HCT116 (cell line): Measurements from ENCODE around the gene MYO3B. TPM values are rescaled to one million over a fixed set of nuclear protein-coding genes. Genes with fewer than 3 reads are reported as not detected.

ENCODE experiments used
- ATAC-seq: fragments of 200-7000 bp; cut with Tn5 transposase; 2 replicates; pipeline ENCODE4 v1.9.1; 2020; ENCODE audit warnings: mild to moderate bottlenecking, moderate library complexity
- BruUV-seq: library from RNA; stranded (reverse); fragments of 400-500 nt; replicated peaks from 2 replicates; lab custom pipeline; 2021; lab: Mats Ljungman, UMichigan
- CTCF ChIA-PET: fragments of 300-600 bp; sonication (Branson Sonifier 250); formaldehyde crosslinking; loops from one replicate; lab custom pipeline; 2021; ENCODE audit warnings: antibody characterized with exemption; lab: Charles Lee
- POLR2A ChIA-PET: fragments of 300-600, 350-600 bp; sonication (Branson Sonifier 250); formaldehyde crosslinking; loops from one replicate; lab custom pipeline; 2021; ENCODE audit warnings: antibody characterized with exemption; lab: Charles Lee
- RAD21 ChIA-PET, 2 experiments: fragments of 300-600 bp; sonication (Branson Sonifier 250); formaldehyde crosslinking; loops; one replicate each; lab custom pipeline; 2023; ENCODE audit warnings: low total read pairs in 2 of 2; ENCODE audit not compliant: uncharacterized antibody in 2 of 2, unreplicated experiment in 2 of 2, low non-redundant PET in 1 of 2; lab: Charles Lee
- DNase-seq: peaks from one replicate; pipeline ENCODE4 v3.0.0-alpha.2; 2010; ENCODE audit warnings: low read depth, low spot score
- H2AFZ ChIP-seq: fragments of 200-600 bp; shearing (Covaris generic), sonication (generic); 2 replicates; pipeline ENCODE4 v1.6.1; 2017; ENCODE audit warnings: low read depth, mixed run types, mixed read lengths, antibody characterized with exemption, low read length; ENCODE audit not compliant: poor library complexity, severe bottlenecking
- H3K27ac ChIP-seq: 2 replicates; pipeline ENCODE4 v1.5.1; 2012; ENCODE audit warnings: low read depth, low read length
- H3K27me3 ChIP-seq: fragments of 200-600 bp; sonication (generic); 2 replicates; pipeline ENCODE4 v1.6.1; 2016; ENCODE audit warnings: mixed run types, low read length, mixed read lengths; ENCODE audit not compliant: insufficient read depth
- H3K36me3 ChIP-seq, 2 experiments: fragments of 200-500 bp in 1 of 2; fragments of 200-600 bp in 1 of 2; sonication (Bioruptor generic) in 1 of 2; sonication (generic) in 1 of 2; 2 replicates each; pipeline versions ENCODE4 v1.5.1 to v1.6.1; 2014 to 2016; ENCODE audit warnings: low read length in 2 of 2, inconsistent platforms in 1 of 2, mixed read lengths in 1 of 2, mixed run types in 1 of 2; ENCODE audit not compliant: insufficient read depth in 2 of 2, control insufficient read depth in 1 of 2
- H3K4me1 ChIP-seq, 2 experiments: fragments of 200-600 bp in 1 of 2; sonication (generic) in 1 of 2; 2 replicates each; pipeline versions ENCODE4 v1.5.1 to v1.6.1; 2012 to 2017; ENCODE audit warnings: low read length in 2 of 2, inconsistent platforms in 1 of 2, mild to moderate bottlenecking in 1 of 2, mixed read lengths in 1 of 2, mixed run types in 1 of 2, moderate library complexity in 1 of 2; ENCODE audit not compliant: insufficient read depth in 2 of 2, control insufficient read depth in 1 of 2
- H3K4me2 ChIP-seq: fragments of 200-600 bp; sonication (generic); 2 replicates; pipeline ENCODE4 v1.6.1; 2017; ENCODE audit warnings: mixed run types, low read length, mixed read lengths
- H3K4me3 ChIP-seq, 2 experiments: fragments of 200-600 bp in 1 of 2; sonication (generic) in 1 of 2; replicated peaks in 1 of 2; 2 replicates each; pipeline ENCODE4 v1.5.1; 2011 to 2016; ENCODE audit warnings: low read length in 2 of 2, control low read depth in 1 of 2, low read depth in 1 of 2, mild to moderate bottlenecking in 1 of 2, mixed read lengths in 1 of 2, mixed run types in 1 of 2
- H3K79me2 ChIP-seq: fragments of 200-600 bp; sonication (generic); 2 replicates; pipeline ENCODE4 v1.6.1; 2017; ENCODE audit warnings: mild to moderate bottlenecking, mixed run types, low read length, moderate library complexity, mixed read lengths; ENCODE audit not compliant: insufficient read depth
- H3K9ac ChIP-seq: fragments of 200-600 bp; sonication (generic); 2 replicates; pipeline ENCODE4 v1.6.1; 2016; ENCODE audit warnings: low read length, mixed read lengths
- H3K9me2 ChIP-seq: fragments of 200-600 bp; sonication (generic), shearing (Covaris generic); 2 replicates; pipeline ENCODE4 v1.6.1; 2017; ENCODE audit warnings: mixed run types, mild to moderate bottlenecking, moderate library complexity; ENCODE audit not compliant: insufficient read depth
- H3K9me3 ChIP-seq, 2 experiments: fragments of 200-500 bp in 1 of 2; fragments of 200-600 bp in 1 of 2; sonication (Bioruptor generic) in 1 of 2; sonication (generic) in 1 of 2; 2 replicates each; pipeline ENCODE4 v1.6.1; 2014 to 2017; ENCODE audit warnings: low read length in 2 of 2, mixed read lengths in 2 of 2, inconsistent platforms in 1 of 2, low read depth in 1 of 2, mild to moderate bottlenecking in 1 of 2, mixed run types in 1 of 2, moderate library complexity in 1 of 2; ENCODE audit not compliant: control insufficient read depth in 1 of 2, insufficient read depth in 1 of 2
- H4K20me1 ChIP-seq: fragments of 200-600 bp; sonication (generic), shearing (Covaris generic); 2 replicates; pipeline ENCODE4 v1.6.1; 2017; ENCODE audit warnings: mixed run types, mild to moderate bottlenecking, moderate library complexity; ENCODE audit not compliant: insufficient read depth
- ATF3 ChIP-seq: IDR thresholded peaks from 2 replicates; pipeline ENCODE4 v1.6.1; 2012
- CEBPB ChIP-seq: IDR thresholded peaks from 2 replicates; pipeline ENCODE4 v1.6.1; 2012; ENCODE audit warnings: low read depth
- CTCF ChIP-seq, 3 experiments: fragments of 200-600 bp in 1 of 3; sonication (generic) in 1 of 3; IDR thresholded peaks in 2 of 3; conservative IDR thresholded peaks in 1 of 3; 2 replicates each; pipeline ENCODE4 v1.5.1; 2012 to 2017; ENCODE audit warnings: low read depth in 2 of 3, low read length in 2 of 3, antibody characterized with exemption in 1 of 3, borderline replicate concordance in 1 of 3, control low read depth in 1 of 3, mild to moderate bottlenecking in 1 of 3, mixed read lengths in 1 of 3, mixed run types in 1 of 3, moderate library complexity in 1 of 3; ENCODE audit not compliant: insufficient read depth in 1 of 3
- ELF1 ChIP-seq: IDR thresholded peaks from 2 replicates; pipeline ENCODE4 v1.6.1; 2012; ENCODE audit warnings: low read depth, borderline replicate concordance
- EZH2phosphoT487 ChIP-seq: fragments of 200-600 bp; IDR thresholded peaks from 2 replicates; pipeline ENCODE4 v1.6.1; 2018; ENCODE audit warnings: antibody characterized with exemption, borderline replicate concordance
- FOSL1 ChIP-seq: IDR thresholded peaks from 2 replicates; pipeline ENCODE4 v1.6.1; 2012; ENCODE audit warnings: low read depth
- JUND ChIP-seq: IDR thresholded peaks from 2 replicates; pipeline ENCODE4 v1.6.1; 2012
- MAX ChIP-seq: IDR thresholded peaks from 2 replicates; pipeline ENCODE4 v1.6.1; 2012
- SP1 ChIP-seq: IDR thresholded peaks from 2 replicates; pipeline ENCODE4 v1.6.1; 2012; ENCODE audit warnings: low read depth
- TCF7L2 ChIP-seq: IDR thresholded peaks from 2 replicates; pipeline ENCODE4 v1.7.0; 2011; ENCODE audit warnings: borderline replicate concordance, inconsistent platforms; ENCODE audit not compliant: insufficient read depth, insufficient read length; ENCODE audit errors: extremely low read depth
- intact Hi-C: fragments of 100-400 bp; cut with micrococcal nuclease; formaldehyde crosslinking; loops from 2 replicates; pipeline ENCODE4 v1.10.0; 2022
- total RNA-seq: library from RNA; stranded (reverse); gene quantifications from one replicate; pipeline ENCODE4 v1.2.1, GENCODE V29; 2021; ENCODE audit not compliant: unreplicated experiment

The MYO3B gene
- total RNA-seq, 1 experiment from 2014 or later = not detected

GRCh38 chr2:170264865-170265264 is 86.9 kb downstream of the MYO3B start:
- intact Hi-C loops = no loop called here
- no peaks in the 10 kb centered on the region for H3K9me3 ChIP-seq
- ChIA-PET RAD21 (no interaction called here), POLR2A (no interaction called here), CTCF (no interaction called here)
- H4K20me1 ChIP-seq = no peaks in the 10 kb centered on the region
- H3K27me3 ChIP-seq = no peaks in the 10 kb centered on the region
- H3K9ac ChIP-seq = no peak overlapping the region
- DNase-seq = no peak
- H3K9me2 ChIP-seq = no peaks in the 10 kb centered on the region
- no peaks in the 10 kb centered on the region for H3K4me1 ChIP-seq
- no peak for TF ChIP-seq EZH2phosphoT487
- TF ChIP-seq ATF3 = no peak
- no peak for TF ChIP-seq SP1
- no peak for TF ChIP-seq TCF7L2
- TF ChIP-seq MAX = no peak
- TF ChIP-seq ELF1 = no peak
- TF ChIP-seq JUND = no peak
- TF ChIP-seq CEBPB = no peak
- no peak for TF ChIP-seq CTCF (IDR thresholded peaks at IDR 0.05 in 2 of 3, conservative IDR thresholded peaks at IDR 0.05 in 1 of 3; ENCODE audit: borderline replicate concordance in 1 of 3, insufficient read depth in 1 of 3, low read depth in 2 of 3, low read length in 2 of 3)
- no peak for TF ChIP-seq FOSL1
- no peak for ATAC-seq
- no TSS peak for BruUV-seq
- H3K36me3 ChIP-seq = no peaks in the 10 kb centered on the region
- no peak overlapping the region for H2AFZ ChIP-seq
- H3K4me2 ChIP-seq = no peak overlapping the region
- no peaks in the 10 kb centered on the region for H3K79me2 ChIP-seq
- no peak overlapping the region for H3K4me3 ChIP-seq
- H3K27ac ChIP-seq = no peak overlapping the region
